Choroid plexus epithelial cell (primary cell): Measurements from ENCODE around the gene OPCML.

Source experiments
- DNase-seq: peaks from one replicate; pipeline ENCODE4 v3.0.0-alpha.2; 2010; ENCODE audit warnings: low read depth
- H3K4me3 ChIP-seq: 2 replicates; pipeline ENCODE4 v1.5.1; 2011; ENCODE audit warnings: low read depth, mild to moderate bottlenecking, control low read depth, low read length, moderate library complexity
- CTCF ChIP-seq: conservative IDR thresholded peaks from 2 replicates; pipeline ENCODE4 v1.5.1; 2011; ENCODE audit warnings: low read depth, mild to moderate bottlenecking, control low read depth, inconsistent platforms, low read length, moderate library complexity

OPCML gene

DNA sequence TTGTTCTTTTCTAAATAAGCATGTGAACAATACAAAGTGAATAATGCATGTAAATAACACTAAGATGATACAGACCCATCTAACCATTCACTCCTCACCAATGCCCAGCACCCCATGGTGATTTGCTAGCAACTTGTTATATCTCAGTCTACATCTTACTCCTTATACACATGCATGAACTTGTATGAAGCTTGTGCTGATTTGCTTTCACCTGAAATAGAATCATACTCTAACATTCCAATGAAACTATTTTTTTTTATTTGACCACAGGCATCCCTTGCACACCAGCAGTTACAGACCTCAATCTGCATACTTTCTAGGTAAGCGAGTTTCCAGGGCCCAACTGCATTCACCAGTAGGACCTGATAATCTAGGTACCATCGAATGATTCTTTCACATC, 873.6 kb downstream of the OPCML start:
- no peak for TF ChIP-seq CTCF
- no peak for DNase-seq
- H3K4me3 ChIP-seq = no peak overlapping the region

DNA sequence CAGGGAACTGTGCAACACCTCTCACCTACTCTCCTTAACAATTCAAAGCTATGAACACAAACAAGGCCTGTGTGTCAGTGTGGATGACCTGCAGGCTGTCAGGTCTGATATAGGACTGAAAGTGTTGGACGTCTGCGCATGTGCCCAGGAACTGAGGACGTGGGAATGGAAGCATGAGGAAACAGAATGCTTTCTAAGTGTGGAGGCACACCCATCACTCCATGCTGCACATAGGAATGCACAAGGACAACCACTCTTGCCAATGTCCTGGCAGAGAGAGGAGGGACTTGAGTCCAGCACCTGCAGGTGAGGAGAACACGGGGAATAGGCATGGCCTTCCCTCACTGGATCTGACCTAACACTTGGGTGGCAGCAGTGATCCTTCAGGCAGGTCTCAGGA, 874.3 kb downstream of the OPCML start:
- no peak overlapping the region for H3K4me3 ChIP-seq
- TF ChIP-seq CTCF = no peak
- no peak for DNase-seq

- no peak for TF ChIP-seq CTCF
- DNase-seq = no peak
- no peak overlapping the region for H3K4me3 ChIP-seq
These were observed 877.0 kb downstream of the OPCML start for GRCh38 chr11:132655187-132655855.

GRCh38 chr11:132653237-132653636, 879.1 kb downstream of the OPCML start:
- H3K4me3 ChIP-seq = no peak overlapping the region
- no peak for TF ChIP-seq CTCF
- no peak for DNase-seq

- DNase-seq = no peak
- no peak for TF ChIP-seq CTCF
- no peak overlapping the region for H3K4me3 ChIP-seq
These were observed 881.2 kb downstream of the OPCML start for GRCh38 chr11:132650969-132651720.

- no peak for DNase-seq
- no peak overlapping the region for H3K4me3 ChIP-seq
- TF ChIP-seq CTCF = no peak
These were observed 883.0 kb downstream of the OPCML start for GRCh38 chr11:132649277-132649676.

GRCh38 chr11:132648851-132649250, 883.5 kb downstream of the OPCML start:
- no peak for TF ChIP-seq CTCF
- DNase-seq = no peak
- no peak overlapping the region for H3K4me3 ChIP-seq
